Gastroesophageal sphincter (tissue), 3 donors: ENCODE data around the gene CCDC60.

Experiments used
- CTCF ChIP-seq, 4 experiments: fragments of 200-600 bp in 2 of 4; fragments of 450-650 bp in 2 of 4; sonication (generic) in 1 of 4; IDR thresholded peaks; one replicate each; pipeline ENCODE4 v1.5.1; 2017 to 2019; ENCODE audit warnings: antibody characterized with exemption in 4 of 4, mild to moderate bottlenecking in 2 of 4, moderate library complexity in 2 of 4
- EP300 ChIP-seq: sonication (generic); formaldehyde crosslinking; IDR thresholded peaks from one replicate; pipeline ENCODE4 v1.6.1; 2017; ENCODE audit warnings: antibody characterized with exemption, mild to moderate bottlenecking
- POLR2A ChIP-seq, 2 donors: fragments of 450-650 bp; IDR thresholded peaks; one replicate each; pipeline ENCODE4 v1.6.1; 2017; ENCODE audit warnings: antibody characterized with exemption in 2 of 2, mild to moderate bottlenecking in 2 of 2, moderate library complexity in 1 of 2
- POLR2AphosphoS5 ChIP-seq: sonication (generic); formaldehyde crosslinking; IDR thresholded peaks from one replicate; pipeline ENCODE4 v1.6.1; 2017; ENCODE audit warnings: antibody characterized with exemption

DNA sequence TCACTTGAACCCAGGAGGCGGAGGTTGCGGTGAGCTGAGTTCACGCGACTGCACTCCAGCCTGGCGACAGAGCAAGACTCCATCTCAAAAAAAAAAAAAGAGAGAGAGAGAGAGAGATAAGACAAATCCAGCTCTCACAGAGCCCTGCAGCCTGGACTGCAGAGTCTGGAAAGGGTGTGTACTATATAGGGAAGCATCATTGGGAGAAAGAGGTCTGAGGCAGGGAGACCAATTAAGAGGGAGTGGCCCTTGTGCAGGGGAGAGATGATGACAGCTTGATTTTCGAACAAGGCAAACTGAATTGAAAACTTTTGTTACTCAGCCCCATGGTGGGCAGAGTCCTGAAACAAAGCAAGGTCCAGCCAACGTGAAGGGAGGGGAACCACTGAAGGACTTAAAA, 116.2 kb downstream of the CCDC60 start:
- TF ChIP-seq CTCF (IDR thresholded peaks at IDR 0.05) (no peak), POLR2A (IDR thresholded peaks at IDR 0.05) (no peak), POLR2AphosphoS5 (no peak), EP300 (no peak)
